Keratinocyte (primary cell): ENCODE results near the gene PIGBOS1. TPM values are rescaled to one million over a fixed set of nuclear protein-coding genes. Genes with fewer than 3 reads are reported as not detected.

ENCODE experiments used
- DNase-seq: peaks from one replicate; pipeline ENCODE4 v3.0.0-alpha.2; 2011; ENCODE audit warnings: low read depth, missing footprints, low spot score
- FAIRE-seq: peaks from 2 replicates; lab custom pipeline; 2011; peaks lifted over from hg19 to GRCh38; lab: Jason Lieb, UNC
- H2AFZ ChIP-seq: 2 replicates; pipeline ENCODE4 v1.6.0; 2012; ENCODE audit warnings: low read length, control low read depth, inconsistent platforms; ENCODE audit not compliant: control insufficient read depth
- H3K27ac ChIP-seq: 2 replicates; pipeline ENCODE4 v1.5.1; 2011; ENCODE audit warnings: low read length; ENCODE audit not compliant: control insufficient read depth, insufficient read depth
- H3K27me3 ChIP-seq: 3 replicates; pipeline ENCODE4 v1.6.0; 2011; ENCODE audit warnings: low read length; ENCODE audit not compliant: control insufficient read depth, insufficient read depth; ENCODE audit errors: extremely low read depth
- H3K36me3 ChIP-seq, 2 experiments: 2 replicates in 1 of 2; 3 replicates in 1 of 2; pipeline ENCODE4 v1.5.1; 2011; ENCODE audit warnings: low read length in 2 of 2, mild to moderate bottlenecking in 1 of 2; ENCODE audit not compliant: control insufficient read depth in 2 of 2, insufficient read depth in 2 of 2; ENCODE audit errors: extremely low read depth in 1 of 2
- H3K4me1 ChIP-seq: 3 replicates; pipeline ENCODE4 v1.5.1; 2011; ENCODE audit warnings: low read length; ENCODE audit not compliant: control insufficient read depth, insufficient read depth; ENCODE audit errors: extremely low read depth
- H3K4me2 ChIP-seq: 3 replicates; pipeline ENCODE4 v1.6.0; 2011; ENCODE audit warnings: low read depth, low read length; ENCODE audit not compliant: control insufficient read depth, insufficient read depth; ENCODE audit errors: extremely low read depth
- H3K4me3 ChIP-seq, 3 experiments: fragments of 200-600 bp in 1 of 3; sonication (generic) in 1 of 3; 2 replicates in 2 of 3; 3 replicates in 1 of 3; pipeline ENCODE4 v1.5.1; 2011 to 2016; ENCODE audit warnings: low read length in 3 of 3, mild to moderate bottlenecking in 3 of 3, control low read depth in 2 of 3, inconsistent platforms in 1 of 3, low read depth in 1 of 3, mixed read lengths in 1 of 3, mixed run types in 1 of 3, moderate library complexity in 1 of 3; ENCODE audit not compliant: control insufficient read depth in 2 of 3, insufficient read depth in 2 of 3; ENCODE audit errors: extremely low read depth in 1 of 3
- H3K79me2 ChIP-seq: 2 replicates; pipeline ENCODE4 v1.6.0; 2012; ENCODE audit warnings: low read length; ENCODE audit not compliant: control insufficient read depth, insufficient read depth
- H3K9ac ChIP-seq: 3 replicates; pipeline ENCODE4 v1.6.0; 2011; ENCODE audit warnings: low read length; ENCODE audit not compliant: control insufficient read depth, insufficient read depth; ENCODE audit errors: extremely low read depth
- H3K9me1 ChIP-seq: 3 replicates; pipeline ENCODE4 v1.6.0; 2011; ENCODE audit warnings: low read length; ENCODE audit not compliant: control insufficient read depth, insufficient read depth; ENCODE audit errors: extremely low read depth
- H3K9me3 ChIP-seq: 2 replicates; pipeline ENCODE4 v1.5.1; 2012; ENCODE audit warnings: low read depth, low read length; ENCODE audit not compliant: control insufficient read depth
- H4K20me1 ChIP-seq: 3 replicates; pipeline ENCODE4 v1.6.0; 2011; ENCODE audit warnings: low read length; ENCODE audit not compliant: control insufficient read depth, insufficient read depth; ENCODE audit errors: extremely low read depth
- CTCF ChIP-seq, 3 experiments: IDR thresholded peaks in 1 of 3; conservative IDR thresholded peaks in 1 of 3; optimal IDR thresholded peaks in 1 of 3; 2 replicates in 2 of 3; 3 replicates in 1 of 3; pipeline versions ENCODE3 to v1.5.1; 2011; ENCODE audit warnings: low read length in 3 of 3, mild to moderate bottlenecking in 3 of 3, moderate library complexity in 2 of 3, control low read depth in 1 of 3, inconsistent platforms in 1 of 3; ENCODE audit not compliant: insufficient read depth in 2 of 3; ENCODE audit errors: extremely low read depth in 1 of 3
- EZH2 ChIP-seq: IDR thresholded peaks from one replicate; pipeline ENCODE4 v1.6.1; 2012; ENCODE audit warnings: inconsistent platforms, mild to moderate bottlenecking, low read length, moderate library complexity
- dilution Hi-C: fragments of 300-500 bp; cut with MboI; formaldehyde crosslinking; loops from one replicate; pipeline ENCODE4 v1.7.0; 2020; ENCODE audit warnings: low sequenced_read_pairs; ENCODE audit not compliant: extremely low pct_ligation_motif_present
- polyA plus RNA-seq, 5 experiments: library from polyadenylated mRNA; depleted of rRNA in 3 of 5; stranded (reverse) in 3 of 5; stranded (forward) in 1 of 5; unstranded in 1 of 5; fragments of >200 nt; gene quantifications; 1 replicate in 1 of 5; 2 replicates in 3 of 5; 3 replicates in 1 of 5; pipeline versions ENCODE4 v1.2.1 to v1.2.3, GENCODE V29; 2011 to 2012; ENCODE audit warnings: missing spikeins in 2 of 5, low read depth in 1 of 5, low replicate concordance in 1 of 5

Gene PIGBOS1
- polyA plus RNA-seq, 1 donor (not counting 4 experiments of a cell fraction or from before 2014, with no cell fraction given), result 8.6 TPM

- peaks cover 0 to 2% of the 10 kb centered on the region in 2 experiments for H3K36me3 ChIP-seq
- dilution Hi-C loops, result no loop called here
- H3K4me1 ChIP-seq, result no peaks in the 10 kb centered on the region
- H4K20me1 ChIP-seq, result no peaks in the 10 kb centered on the region
- H3K9ac ChIP-seq, result no peak overlapping the region
- no peak overlapping the region for H3K4me2 ChIP-seq
- H3K9me1 ChIP-seq, result no peaks in the 10 kb centered on the region
- TF ChIP-seq EZH2 (no peak), CTCF (optimal IDR thresholded peaks at IDR 0.05 in 1 of 3, IDR thresholded peaks at IDR 0.05 in 1 of 3, conservative IDR thresholded peaks at IDR 0.05 in 1 of 3; ENCODE audit: extremely low read depth in 1 of 3, insufficient read depth in 2 of 3, low read length in 3 of 3) (no peak)
- H3K9me3 ChIP-seq, result no peaks in the 10 kb centered on the region
- no peaks in the 10 kb centered on the region for H3K79me2 ChIP-seq
- no peaks in the 10 kb centered on the region for H3K27me3 ChIP-seq
- no peak for FAIRE-seq
- no peak for DNase-seq
- H3K4me3 ChIP-seq, result no peak overlapping the region
- H3K27ac ChIP-seq, result no peak overlapping the region
- H2AFZ ChIP-seq, result no peak overlapping the region
Measured at GRCh38 chr15:55334997-55335396, 16.1 kb upstream of the PIGBOS1 start.

GRCh38 chr15:55334371-55334770 is 15.4 kb upstream of the PIGBOS1 start:
- Histone ChIP-seq H3K27me3 (no peaks in the 10 kb centered on the region), H2AFZ (no peak overlapping the region), H3K79me2 (no peaks in the 10 kb centered on the region), H3K9me1 (no peaks in the 10 kb centered on the region), H3K9me3 (no peaks in the 10 kb centered on the region), H3K27ac (no peak overlapping the region), H3K4me1 (no peaks in the 10 kb centered on the region), H3K4me2 (no peak overlapping the region), H3K4me3 (no peak overlapping the region), H4K20me1 (no peaks in the 10 kb centered on the region), H3K9ac (no peak overlapping the region), H3K36me3 (peaks cover 0 to 2% of the 10 kb centered on the region in 2 experiments)
- dilution Hi-C loops, result no loop called here
- TF ChIP-seq CTCF (optimal IDR thresholded peaks at IDR 0.05 in 1 of 3, IDR thresholded peaks at IDR 0.05 in 1 of 3, conservative IDR thresholded peaks at IDR 0.05 in 1 of 3; ENCODE audit: extremely low read depth in 1 of 3, insufficient read depth in 2 of 3, low read length in 3 of 3), result no peak
- no peak for TF ChIP-seq EZH2
- DNase-seq (no peak), FAIRE-seq (no peak)
